Mucosa of gallbladder (tissue), 1 donor: Measurements from ENCODE around the gene AGBL1. TPM values are rescaled to one million over a fixed set of nuclear protein-coding genes. Genes with fewer than 3 reads are reported as not detected.

Experiments
- DNase-seq: peaks from one replicate; pipeline ENCODE4 v3.0.0-alpha.2; 2020; ENCODE audit warnings: low spot score
- total RNA-seq: library from RNA; stranded (reverse); gene quantifications from one replicate; pipeline ENCODE4 v1.2.1, GENCODE V29; 2021
- donor health status: DM: no; HTN: no; CAD: no.

AGBL1 gene
- total RNA-seq, result not detected

GRCh38 chr15:86079508-86080266, at the start of gene AGBL1:
Gene AGBL1, plus strand, starts transcription at chr15:86079871.
- DNase-seq, result no peak

GRCh38 chr15:86034904-86035303, 44.8 kb upstream of the AGBL1 start:
- no peak for DNase-seq

- DNase-seq, result no peak
Measured at GRCh38 chr15:86036243-86036642, 43.4 kb upstream of the AGBL1 start.

- DNase-seq, result no peak
Measured at GRCh38 chr15:86038491-86038890, 41.2 kb upstream of the AGBL1 start.

- no peak for DNase-seq
Measured at GRCh38 chr15:86040356-86041033, 39.2 kb upstream of the AGBL1 start.

GRCh38 chr15:86041399-86041798, 38.3 kb upstream of the AGBL1 start:
- no peak for DNase-seq

- DNase-seq, result no peak
Measured at GRCh38 chr15:86042226-86042625, 37.4 kb upstream of the AGBL1 start.

GRCh38 chr15:86044981-86045380, 34.7 kb upstream of the AGBL1 start:
- DNase-seq, result no peak

GRCh38 chr15:86054338-86054737, 25.3 kb upstream of the AGBL1 start:
- no peak for DNase-seq

- DNase-seq, result no peak
Measured at GRCh38 chr15:86055688-86056087, 24.0 kb upstream of the AGBL1 start.

GRCh38 chr15:86059851-86060250, 19.8 kb upstream of the AGBL1 start:
- DNase-seq, result no peak

GRCh38 chr15:86060674-86061073, 19.0 kb upstream of the AGBL1 start:
- DNase-seq, result no peak

- no peak for DNase-seq
Measured at GRCh38 chr15:86061581-86061980, 18.1 kb upstream of the AGBL1 start.

GRCh38 chr15:86062646-86063243, 16.9 kb upstream of the AGBL1 start:
- no peak for DNase-seq

GRCh38 chr15:86063356-86064095, 16.1 kb upstream of the AGBL1 start:
- DNase-seq, result no peak

- no peak for DNase-seq
Measured at GRCh38 chr15:86064326-86064725, 15.3 kb upstream of the AGBL1 start.

- no peak for DNase-seq
Measured at GRCh38 chr15:86066174-86066834, 13.4 kb upstream of the AGBL1 start.

- no peak for DNase-seq
Measured at GRCh38 chr15:86073281-86073680, 6.4 kb upstream of the AGBL1 start.

- DNase-seq, result no peak
Measured at GRCh38 chr15:86076468-86076867, 3.2 kb upstream of the AGBL1 start.

GRCh38 chr15:86077070-86077469, 2.6 kb upstream of the AGBL1 start:
- DNase-seq, result no peak

GRCh38 chr15:86080302-86080701, 631 bp downstream of the AGBL1 start:
- DNase-seq, result no peak
